Suprapubic skin (tissue), 4 donors: ENCODE data around the gene SETBP1. TPM values are rescaled to one million over a fixed set of nuclear protein-coding genes. Genes with fewer than 3 reads are reported as not detected.

ENCODE experiments used
- DNase-seq, 2 donors: peaks; one replicate each; pipeline ENCODE4 v3.0.0-alpha.2; 2019; ENCODE audit warnings: low spot score in 2 of 2
- H3K27ac ChIP-seq: fragments of 200-600 bp; sonication (generic); one replicate; pipeline ENCODE4 v1.5.1; 2019
- H3K27me3 ChIP-seq: fragments of 200-600 bp; sonication (generic); one replicate; pipeline ENCODE4 v1.5.1; 2019
- H3K36me3 ChIP-seq: fragments of 200-600 bp; sonication (generic); one replicate; pipeline ENCODE4 v1.5.1; 2019
- H3K4me1 ChIP-seq: fragments of 200-600 bp; sonication (generic); one replicate; pipeline ENCODE4 v1.5.1; 2019
- H3K4me3 ChIP-seq: fragments of 200-600 bp; sonication (generic); one replicate; pipeline ENCODE4 v1.5.1; 2019; ENCODE audit warnings: mild to moderate bottlenecking
- H3K9me3 ChIP-seq: fragments of 200-600 bp; sonication (generic); one replicate; pipeline ENCODE4 v1.5.1; 2019
- CTCF ChIP-seq, 2 donors: fragments of 200-600 bp in 1 of 2; fragments of 450-650 bp in 1 of 2; sonication (generic) in 1 of 2; IDR thresholded peaks; one replicate each; pipeline ENCODE4 v1.5.1; 2016 to 2019; ENCODE audit warnings: antibody characterized with exemption in 2 of 2, mild to moderate bottlenecking in 1 of 2, moderate library complexity in 1 of 2
- EP300 ChIP-seq: sonication (generic); formaldehyde crosslinking; IDR thresholded peaks from one replicate; pipeline ENCODE4 v1.6.1; 2017; ENCODE audit warnings: antibody characterized with exemption
- POLR2A ChIP-seq, 2 donors: fragments of 450-650 bp; IDR thresholded peaks; one replicate each; pipeline ENCODE4 v1.6.1; 2017; ENCODE audit warnings: antibody characterized with exemption in 2 of 2, mild to moderate bottlenecking in 2 of 2, moderate library complexity in 2 of 2
- POLR2AphosphoS5 ChIP-seq, 3 donors: sonication (generic); formaldehyde crosslinking; IDR thresholded peaks; one replicate each; pipeline ENCODE4 v1.6.1; 2017; ENCODE audit warnings: antibody characterized with exemption in 3 of 3
- WGBS: methylation state at CpG from one replicate; pipeline ENCODE4 v1.1.5; 2018; 5-methylcytosine and 5-hydroxymethylcytosine counted together
- total RNA-seq, 4 donors: library from RNA; depleted of rRNA; stranded (reverse); fragments of >200 nt; gene quantifications; one replicate each; pipeline ENCODE4 v1.1.0, GENCODE V29; 2016

The SETBP1 gene
- total RNA-seq, 4 donors from 2014 or later, result 13.1 to 25.6 (median 17.2) TPM

- TF ChIP-seq CTCF (IDR thresholded peaks at IDR 0.05) (no peak), EP300 (no peak), POLR2A (IDR thresholded peaks at IDR 0.05) (no peak), POLR2AphosphoS5 (IDR thresholded peaks at IDR 0.05) (no peak)
- Histone ChIP-seq H3K4me3 (no peak overlapping the region), H3K9me3 (no peaks in the 10 kb centered on the region), H3K4me1 (peaks cover 9% of the 10 kb centered on the region), H3K27ac (no peak overlapping the region), H3K27me3 (no peaks in the 10 kb centered on the region), H3K36me3 (no peaks in the 10 kb centered on the region)
- no peak for DNase-seq
- WGBS, result 79% methylated on average over 3 of the region's 3 CpGs
These were observed 323.9 kb downstream of the SETBP1 start for GRCh38 chr18:45004546-45005080.

GRCh38 chr18:45006934-45007333 lies 326.2 kb downstream of the SETBP1 start:
- no peaks in the 10 kb centered on the region for H3K36me3 ChIP-seq
- H3K27ac ChIP-seq, result no peak overlapping the region
- TF ChIP-seq CTCF (IDR thresholded peaks at IDR 0.05), result no peak
- no peak for TF ChIP-seq POLR2A (IDR thresholded peaks at IDR 0.05)
- no peak for TF ChIP-seq EP300
- TF ChIP-seq POLR2AphosphoS5 (IDR thresholded peaks at IDR 0.05), result no peak
- peaks cover 10% of the 10 kb centered on the region for H3K4me1 ChIP-seq
- H3K27me3 ChIP-seq, result no peaks in the 10 kb centered on the region
- WGBS, result 80% methylated on average over 2 of the region's 2 CpGs
- no peak for DNase-seq
- no peak overlapping the region for H3K4me3 ChIP-seq
- no peaks in the 10 kb centered on the region for H3K9me3 ChIP-seq

GRCh38 chr18:45007531-45007930 lies 326.8 kb downstream of the SETBP1 start:
- no peak for DNase-seq
- H3K9me3 ChIP-seq, result no peaks in the 10 kb centered on the region
- TF ChIP-seq POLR2AphosphoS5 (IDR thresholded peaks at IDR 0.05) (no peak), CTCF (IDR thresholded peaks at IDR 0.05) (no peak)
- H3K36me3 ChIP-seq, result no peaks in the 10 kb centered on the region
- peaks cover 10% of the 10 kb centered on the region for H3K4me1 ChIP-seq
- no peak overlapping the region for H3K27ac ChIP-seq
- no peaks in the 10 kb centered on the region for H3K27me3 ChIP-seq
- 94% methylated on average over 2 of the region's 2 CpGs for WGBS
- no peak overlapping the region for H3K4me3 ChIP-seq

GRCh38 chr18:45008694-45009413 lies 328.2 kb downstream of the SETBP1 start:
- peaks cover 14% of the 10 kb centered on the region for H3K4me1 ChIP-seq
- WGBS, result 79% methylated on average over 11 of the region's 13 CpGs
- H3K27me3 ChIP-seq, result no peaks in the 10 kb centered on the region
- H3K36me3 ChIP-seq, result no peaks in the 10 kb centered on the region
- no peak overlapping the region for H3K4me3 ChIP-seq
- no peak for DNase-seq
- H3K9me3 ChIP-seq, result no peaks in the 10 kb centered on the region
- no peak overlapping the region for H3K27ac ChIP-seq
- no peak for TF ChIP-seq POLR2A (IDR thresholded peaks at IDR 0.05)
- no peak for TF ChIP-seq POLR2AphosphoS5 (IDR thresholded peaks at IDR 0.05)

GRCh38 chr18:45009756-45010155 lies 329.1 kb downstream of the SETBP1 start:
- H3K4me3 ChIP-seq, result no peak overlapping the region
- H3K36me3 ChIP-seq, result no peaks in the 10 kb centered on the region
- H3K27ac ChIP-seq, result no peak overlapping the region
- no peak for DNase-seq
- H3K4me1 ChIP-seq, result peaks cover 23% of the 10 kb centered on the region
- H3K9me3 ChIP-seq, result no peaks in the 10 kb centered on the region
- no peaks in the 10 kb centered on the region for H3K27me3 ChIP-seq
- TF ChIP-seq POLR2A (IDR thresholded peaks at IDR 0.05), result no peak
- TF ChIP-seq EP300, result no peak
- TF ChIP-seq CTCF (IDR thresholded peaks at IDR 0.05), result no peak
- TF ChIP-seq POLR2AphosphoS5 (IDR thresholded peaks at IDR 0.05), result no peak
- WGBS, result 86% methylated on average over 5 of the region's 5 CpGs
